ENCODE data around the gene CYP4F2. TPM values are rescaled to one million over a fixed set of nuclear protein-coding genes. Genes with fewer than 3 reads are reported as not detected.

The CYP4F2 gene, protein sequence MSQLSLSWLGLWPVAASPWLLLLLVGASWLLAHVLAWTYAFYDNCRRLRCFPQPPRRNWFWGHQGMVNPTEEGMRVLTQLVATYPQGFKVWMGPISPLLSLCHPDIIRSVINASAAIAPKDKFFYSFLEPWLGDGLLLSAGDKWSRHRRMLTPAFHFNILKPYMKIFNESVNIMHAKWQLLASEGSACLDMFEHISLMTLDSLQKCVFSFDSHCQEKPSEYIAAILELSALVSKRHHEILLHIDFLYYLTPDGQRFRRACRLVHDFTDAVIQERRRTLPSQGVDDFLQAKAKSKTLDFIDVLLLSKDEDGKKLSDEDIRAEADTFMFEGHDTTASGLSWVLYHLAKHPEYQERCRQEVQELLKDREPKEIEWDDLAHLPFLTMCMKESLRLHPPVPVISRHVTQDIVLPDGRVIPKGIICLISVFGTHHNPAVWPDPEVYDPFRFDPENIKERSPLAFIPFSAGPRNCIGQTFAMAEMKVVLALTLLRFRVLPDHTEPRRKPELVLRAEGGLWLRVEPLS
- total RNA-seq (not detected), polyA plus RNA-seq (under 1 TPM in 1 of 3 donors, not detected in 2; 0.04 TPM)
- long read RNA-seq, donor 1 = 0 reads
- long read RNA-seq, donor 2 = 0 reads

GRCh38 chr19:15897738-15898276 is at the start of gene CYP4F2:
CYP4F2 (minus strand) TSS chr19:15898074; CDS start chr19:15897611, 463 bp downstream.
- Histone ChIP-seq H3K4me3 (no peak within 1 kb of the TSS), H3K27ac (no peak within 1 kb of the TSS), H3K27me3 (ENCODE audit: insufficient read depth in 3 of 3, low read length in 2 of 3) (peaks cover 0 to 8% (median 5%) of the 10 kb centered on the region in 3 donors), H3K4me1 (no peaks in the 10 kb centered on the region), H3K36me3 (ENCODE audit: insufficient read depth in 1 of 2, low read depth in 1 of 2) (no peaks in the 10 kb centered on the region), H3K9me3 (no peaks in the 10 kb centered on the region)
- TF ChIP-seq, protein P1, sequence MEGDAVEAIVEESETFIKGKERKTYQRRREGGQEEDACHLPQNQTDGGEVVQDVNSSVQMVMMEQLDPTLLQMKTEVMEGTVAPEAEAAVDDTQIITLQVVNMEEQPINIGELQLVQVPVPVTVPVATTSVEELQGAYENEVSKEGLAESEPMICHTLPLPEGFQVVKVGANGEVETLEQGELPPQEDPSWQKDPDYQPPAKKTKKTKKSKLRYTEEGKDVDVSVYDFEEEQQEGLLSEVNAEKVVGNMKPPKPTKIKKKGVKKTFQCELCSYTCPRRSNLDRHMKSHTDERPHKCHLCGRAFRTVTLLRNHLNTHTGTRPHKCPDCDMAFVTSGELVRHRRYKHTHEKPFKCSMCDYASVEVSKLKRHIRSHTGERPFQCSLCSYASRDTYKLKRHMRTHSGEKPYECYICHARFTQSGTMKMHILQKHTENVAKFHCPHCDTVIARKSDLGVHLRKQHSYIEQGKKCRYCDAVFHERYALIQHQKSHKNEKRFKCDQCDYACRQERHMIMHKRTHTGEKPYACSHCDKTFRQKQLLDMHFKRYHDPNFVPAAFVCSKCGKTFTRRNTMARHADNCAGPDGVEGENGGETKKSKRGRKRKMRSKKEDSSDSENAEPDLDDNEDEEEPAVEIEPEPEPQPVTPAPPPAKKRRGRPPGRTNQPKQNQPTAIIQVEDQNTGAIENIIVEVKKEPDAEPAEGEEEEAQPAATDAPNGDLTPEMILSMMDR (IDR thresholded peaks at IDR 0.05) = no peak
- no peak for DNase-seq
- ATAC-seq = no peak
- 47 to 81% (median 59%) methylated on average over 3 of the region's 3 CpGs for WGBS, 3 donors
- intact Hi-C loops (cut with DNase I) = no loop called here

- TF ChIP-seq, protein P1 (IDR thresholded peaks at IDR 0.05) = no peak
- DNase-seq (no peak), ATAC-seq (no peak)
- Histone ChIP-seq H3K9me3 (peaks cover 27% of the 10 kb centered on the region), H3K36me3 (ENCODE audit: insufficient read depth in 1 of 2, low read depth in 1 of 2) (no peaks in the 10 kb centered on the region), H3K27ac (no peak overlapping the region), H3K4me1 (no peaks in the 10 kb centered on the region), H3K4me3 (no peak overlapping the region), H3K27me3 (ENCODE audit: insufficient read depth in 3 of 3, low read length in 2 of 3) (no peaks in the 10 kb centered on the region)
- intact Hi-C loops (cut with DNase I) = no loop called here
- WGBS, 3 donors = 37 to 38% (median 38%) methylated on average over 4 of the region's 4 CpGs
These were observed 47.4 kb upstream of the CYP4F2 start for GRCh38 chr19:15945301-15945700.

DNA sequence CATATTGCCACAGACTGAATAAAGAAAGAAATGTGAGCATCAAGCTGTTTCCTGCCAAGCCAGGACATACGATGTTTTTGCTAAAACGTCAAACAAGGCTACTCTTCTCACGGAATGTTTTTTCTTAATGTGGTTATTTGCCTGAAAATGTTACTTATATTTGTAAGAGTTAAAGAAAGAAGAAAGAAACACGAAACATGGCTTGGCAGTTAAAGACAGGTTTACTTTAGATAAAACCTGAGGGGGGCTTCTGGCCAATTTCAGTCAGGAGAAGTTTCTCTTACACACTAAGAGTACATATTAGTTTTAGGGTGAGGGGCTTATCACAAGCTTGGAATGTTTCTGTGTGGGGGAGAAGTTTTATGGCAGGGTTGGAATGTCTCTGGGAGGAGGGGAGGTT is 46.5 kb upstream of the CYP4F2 start:
- DNase-seq (no peak), ATAC-seq (no peak)
- WGBS, 3 donors = 59 to 67% (median 63%) methylated on average over 4 of the region's 4 CpGs
- peaks cover 20% of the 10 kb centered on the region for H3K9me3 ChIP-seq
- intact Hi-C loops (cut with DNase I) = no loop called here
- peaks cover 0 to 1% (median 0%) of the 10 kb centered on the region in 3 donors for H3K27me3 ChIP-seq (ENCODE audit: insufficient read depth in 3 of 3, low read length in 2 of 3)
- H3K4me3 ChIP-seq = no peak overlapping the region
- H3K4me1 ChIP-seq = no peaks in the 10 kb centered on the region
- no peak overlapping the region for H3K27ac ChIP-seq
- TF ChIP-seq, protein P1 (IDR thresholded peaks at IDR 0.05) = no peak
- no peaks in the 10 kb centered on the region for H3K36me3 ChIP-seq (ENCODE audit: insufficient read depth in 1 of 2, low read depth in 1 of 2)

DNA sequence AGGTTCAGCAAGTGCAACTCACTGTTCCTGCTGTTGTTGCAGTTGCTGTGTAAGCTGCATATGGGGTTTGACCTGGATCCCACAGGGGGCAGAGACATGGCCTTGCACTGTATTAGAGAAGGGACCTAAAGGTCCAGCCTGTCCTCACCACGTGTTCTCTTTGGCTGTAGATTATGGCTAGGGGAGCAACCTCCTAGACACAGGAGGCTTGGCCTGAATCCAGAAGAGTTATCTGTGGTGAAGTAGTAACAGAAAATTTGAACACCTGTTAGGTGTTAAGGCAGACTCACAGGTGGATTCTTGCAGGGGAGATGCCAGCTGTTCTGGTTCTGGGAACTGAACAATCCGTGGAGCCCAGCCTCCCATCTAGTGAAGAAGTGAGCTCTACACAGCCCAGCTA is 39.9 kb upstream of the CYP4F2 start:
- WGBS, 3 donors = 48 to 70% (median 58%) methylated on average over 2 of the region's 2 CpGs
- no peaks in the 10 kb centered on the region for H3K9me3 ChIP-seq
- H3K36me3 ChIP-seq (ENCODE audit: insufficient read depth in 1 of 2, low read depth in 1 of 2) = no peaks in the 10 kb centered on the region
- peaks cover 0 to 7% (median 1%) of the 10 kb centered on the region in 3 donors for H3K27me3 ChIP-seq (ENCODE audit: insufficient read depth in 3 of 3, low read length in 2 of 3)
- no peak for DNase-seq
- intact Hi-C loops (cut with DNase I) = no loop called here
- no peaks in the 10 kb centered on the region for H3K4me1 ChIP-seq
- TF ChIP-seq, protein P1 (IDR thresholded peaks at IDR 0.05) = no peak
- no peak for ATAC-seq
- H3K4me3 ChIP-seq = no peak overlapping the region
- no peak overlapping the region for H3K27ac ChIP-seq

Data from psoas muscle (tissue), 8 donors.